GM23338 (cell line): ENCODE data around the gene PTPRA. TPM values are rescaled to one million over a fixed set of nuclear protein-coding genes. Genes with fewer than 3 reads are reported as not detected.

Experiments used
- ATAC-seq: fragments of 200-7000 bp; cut with Tn5 transposase; 3 replicates; pipeline ENCODE4 v1.9.1; 2020
- DNase-seq: peaks from one replicate; pipeline ENCODE4 v3.0.0-alpha.2; 2015; ENCODE audit warnings: low spot score
- H2AFZ ChIP-seq: fragments of 200-600 bp; sonication (generic); 2 replicates; pipeline ENCODE4 v1.8.0; 2016; ENCODE audit warnings: antibody characterized with exemption, mild to moderate bottlenecking, moderate library complexity
- H3F3A ChIP-seq: fragments of 200-600 bp; sonication (generic); replicated peaks from 2 replicates; pipeline ENCODE4 v1.8.0; 2017; ENCODE audit warnings: antibody characterized with exemption, mixed run types, low read depth
- H3K27ac ChIP-seq: fragments of 200-600 bp; sonication (generic); 2 replicates; pipeline ENCODE4 v1.6.1; 2016; ENCODE audit warnings: low read depth
- H3K27me3 ChIP-seq: fragments of 200-600 bp; sonication (generic); 2 replicates; pipeline ENCODE4 v1.8.0; 2016; ENCODE audit warnings: mild to moderate bottlenecking, mixed run types, moderate library complexity; ENCODE audit not compliant: insufficient read depth
- H3K36me3 ChIP-seq: fragments of 200-600 bp; sonication (generic); 2 replicates; pipeline ENCODE4 v1.8.0; 2016; ENCODE audit warnings: mild to moderate bottlenecking; ENCODE audit not compliant: insufficient read depth
- H3K4me1 ChIP-seq: fragments of 200-600 bp; sonication (generic); 2 replicates; pipeline ENCODE4 v1.8.0; 2016; ENCODE audit warnings: mild to moderate bottlenecking, moderate library complexity; ENCODE audit not compliant: insufficient read depth
- H3K4me2 ChIP-seq: fragments of 200-600 bp; sonication (generic); 2 replicates; pipeline ENCODE4 v1.7.1; 2017; ENCODE audit warnings: mixed run types
- H3K4me3 ChIP-seq: fragments of 200-600 bp; sonication (generic); 2 replicates; pipeline ENCODE4 v1.6.1; 2016; ENCODE audit warnings: mixed run types
- H3K79me2 ChIP-seq: fragments of 200-600 bp; sonication (generic); replicated peaks from 2 replicates; pipeline ENCODE4 v1.8.0; 2017; ENCODE audit warnings: mild to moderate bottlenecking; ENCODE audit not compliant: insufficient read depth
- H3K9me2 ChIP-seq: fragments of 200-600 bp; sonication (generic); 2 replicates; pipeline ENCODE4 v1.8.0; 2017; ENCODE audit not compliant: insufficient read depth
- H4K20me1 ChIP-seq: fragments of 200-600 bp; sonication (generic); replicated peaks from 2 replicates; pipeline ENCODE4 v1.8.0; 2017; ENCODE audit warnings: mild to moderate bottlenecking; ENCODE audit not compliant: insufficient read depth
- H3K27ac Mint-ChIP-seq: 2 replicates; pipeline ENCODE4 v1.8.0; 2020; ENCODE audit warnings: inconsistent platforms, mild to moderate bottlenecking, moderate library complexity, mixed read lengths
- H3K27me3 Mint-ChIP-seq: 3 replicates; pipeline ENCODE4 v1.8.0; 2022; ENCODE audit warnings: low read depth, mild to moderate bottlenecking, moderate library complexity, mixed read lengths, inconsistent platforms; ENCODE audit not compliant: insufficient read depth, poor library complexity
- H3K36me3 Mint-ChIP-seq: 3 replicates; pipeline ENCODE4 v1.8.0; 2021; ENCODE audit warnings: low read depth, mild to moderate bottlenecking, inconsistent platforms, moderate library complexity, mixed read lengths
- H3K4me1 Mint-ChIP-seq: 3 replicates; pipeline ENCODE4 v1.8.0; 2020; ENCODE audit warnings: mild to moderate bottlenecking, inconsistent platforms, mixed read lengths
- H3K4me3 Mint-ChIP-seq: 3 replicates; pipeline ENCODE4 v1.8.0; 2021; ENCODE audit warnings: moderate library complexity, mild to moderate bottlenecking, inconsistent platforms, mixed read lengths
- H3K9me3 Mint-ChIP-seq: 3 replicates; pipeline ENCODE4 v1.8.0; 2020; ENCODE audit warnings: moderate library complexity, mild to moderate bottlenecking, inconsistent platforms, mixed read lengths
- CREB1 ChIP-seq: fragments of 250-450 bp; sonication (Bioruptor Pico); IDR thresholded peaks from 2 replicates; pipeline ENCODE4 v1.5.0; 2020; ENCODE audit warnings: low read depth, mild to moderate bottlenecking, moderate library complexity
- EZH2 ChIP-seq: fragments of 200-600 bp; sonication (generic); IDR thresholded peaks from one replicate; pipeline ENCODE4 v1.8.0; 2017; ENCODE audit warnings: antibody characterized with exemption, mild to moderate bottlenecking, low read depth; ENCODE audit not compliant: unreplicated experiment
- JUNB ChIP-seq: IDR thresholded peaks from one replicate; pipeline ENCODE4 v1.6.1; 2016; ENCODE audit warnings: antibody characterized with exemption; ENCODE audit not compliant: unreplicated experiment
- NANOG ChIP-seq: IDR thresholded peaks from 2 replicates; pipeline ENCODE4 v1.6.1; 2016; ENCODE audit warnings: antibody characterized with exemption, borderline replicate concordance
- POLR2AphosphoS5 ChIP-seq: IDR thresholded peaks from 2 replicates; pipeline ENCODE4 v1.6.1; 2016; ENCODE audit warnings: antibody characterized with exemption, low read depth
- STAT1 ChIP-seq: IDR thresholded peaks from one replicate; pipeline ENCODE4 v1.6.1; 2016; ENCODE audit warnings: antibody characterized with exemption; ENCODE audit not compliant: unreplicated experiment
- ZNF114 ChIP-seq: fragments of 250-450 bp; sonication (Bioruptor Pico); IDR thresholded peaks from 2 replicates; pipeline ENCODE4 v1.5.0; 2020; ENCODE audit warnings: mild to moderate bottlenecking, moderate library complexity
- ZNF331 ChIP-seq: fragments of 250-450 bp; sonication (Bioruptor Pico); IDR thresholded peaks from 2 replicates; pipeline ENCODE4 v1.5.0; 2020; ENCODE audit warnings: low read depth, mild to moderate bottlenecking, moderate library complexity
- polyA plus RNA-seq: library from polyadenylated mRNA; unstranded; fragments of >200 nt; fragmentation: Nextera tagmentation; extraction: Ambion mirVana; gene quantifications from 2 replicates; pipeline ENCODE4 v1.2.1, GENCODE V29; 2016
- total RNA-seq: library from RNA; depleted of rRNA; stranded (reverse); fragments of >200 nt; shearing (Covaris generic); gene quantifications from 2 replicates; pipeline ENCODE4 v1.2.3, GENCODE V29; 2014
- TF ChIP-seq, protein P1 (sequence below): IDR thresholded peaks from one replicate; pipeline ENCODE4 v1.6.1; 2018; ENCODE audit warnings: antibody characterized with exemption; ENCODE audit not compliant: unreplicated experiment
- TF ChIP-seq, protein P2 (sequence below): IDR thresholded peaks from 2 replicates; pipeline ENCODE4 v1.6.1; 2016; ENCODE audit warnings: antibody characterized with exemption

Gene PTPRA
- total and polyA plus RNA-seq, 2 experiments from 2014 or later: 37.8 to 39.3 TPM

DNA sequence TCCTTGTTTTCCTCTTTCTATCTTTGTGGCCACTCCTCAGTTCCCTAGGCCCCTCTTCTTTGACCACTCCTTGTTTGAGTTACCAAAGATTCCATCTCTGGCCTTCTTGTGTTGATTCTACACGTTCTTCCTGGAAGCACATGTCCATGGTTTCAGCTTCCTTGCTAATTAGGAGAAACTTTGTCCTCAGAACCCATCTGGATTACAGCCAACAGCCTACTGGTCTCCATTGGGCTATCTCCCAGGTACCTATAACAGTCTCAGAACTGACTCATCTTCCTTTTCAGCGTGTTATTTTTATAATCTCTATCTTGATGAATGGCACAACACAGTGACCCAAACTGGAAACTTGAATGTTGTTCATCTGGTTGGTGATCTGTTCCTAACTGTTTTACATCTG lies 17.5 kb downstream of the PTPRA start (continued):
- TF ChIP-seq, protein P1, sequence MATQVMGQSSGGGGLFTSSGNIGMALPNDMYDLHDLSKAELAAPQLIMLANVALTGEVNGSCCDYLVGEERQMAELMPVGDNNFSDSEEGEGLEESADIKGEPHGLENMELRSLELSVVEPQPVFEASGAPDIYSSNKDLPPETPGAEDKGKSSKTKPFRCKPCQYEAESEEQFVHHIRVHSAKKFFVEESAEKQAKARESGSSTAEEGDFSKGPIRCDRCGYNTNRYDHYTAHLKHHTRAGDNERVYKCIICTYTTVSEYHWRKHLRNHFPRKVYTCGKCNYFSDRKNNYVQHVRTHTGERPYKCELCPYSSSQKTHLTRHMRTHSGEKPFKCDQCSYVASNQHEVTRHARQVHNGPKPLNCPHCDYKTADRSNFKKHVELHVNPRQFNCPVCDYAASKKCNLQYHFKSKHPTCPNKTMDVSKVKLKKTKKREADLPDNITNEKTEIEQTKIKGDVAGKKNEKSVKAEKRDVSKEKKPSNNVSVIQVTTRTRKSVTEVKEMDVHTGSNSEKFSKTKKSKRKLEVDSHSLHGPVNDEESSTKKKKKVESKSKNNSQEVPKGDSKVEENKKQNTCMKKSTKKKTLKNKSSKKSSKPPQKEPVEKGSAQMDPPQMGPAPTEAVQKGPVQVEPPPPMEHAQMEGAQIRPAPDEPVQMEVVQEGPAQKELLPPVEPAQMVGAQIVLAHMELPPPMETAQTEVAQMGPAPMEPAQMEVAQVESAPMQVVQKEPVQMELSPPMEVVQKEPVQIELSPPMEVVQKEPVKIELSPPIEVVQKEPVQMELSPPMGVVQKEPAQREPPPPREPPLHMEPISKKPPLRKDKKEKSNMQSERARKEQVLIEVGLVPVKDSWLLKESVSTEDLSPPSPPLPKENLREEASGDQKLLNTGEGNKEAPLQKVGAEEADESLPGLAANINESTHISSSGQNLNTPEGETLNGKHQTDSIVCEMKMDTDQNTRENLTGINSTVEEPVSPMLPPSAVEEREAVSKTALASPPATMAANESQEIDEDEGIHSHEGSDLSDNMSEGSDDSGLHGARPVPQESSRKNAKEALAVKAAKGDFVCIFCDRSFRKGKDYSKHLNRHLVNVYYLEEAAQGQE: no peak
- no peak for TF ChIP-seq EZH2
- TF ChIP-seq ZNF331 (CRISPR knock-in tag): no peak
- no peak for TF ChIP-seq JUNB
- TF ChIP-seq NANOG: no peak
- TF ChIP-seq, protein P2, sequence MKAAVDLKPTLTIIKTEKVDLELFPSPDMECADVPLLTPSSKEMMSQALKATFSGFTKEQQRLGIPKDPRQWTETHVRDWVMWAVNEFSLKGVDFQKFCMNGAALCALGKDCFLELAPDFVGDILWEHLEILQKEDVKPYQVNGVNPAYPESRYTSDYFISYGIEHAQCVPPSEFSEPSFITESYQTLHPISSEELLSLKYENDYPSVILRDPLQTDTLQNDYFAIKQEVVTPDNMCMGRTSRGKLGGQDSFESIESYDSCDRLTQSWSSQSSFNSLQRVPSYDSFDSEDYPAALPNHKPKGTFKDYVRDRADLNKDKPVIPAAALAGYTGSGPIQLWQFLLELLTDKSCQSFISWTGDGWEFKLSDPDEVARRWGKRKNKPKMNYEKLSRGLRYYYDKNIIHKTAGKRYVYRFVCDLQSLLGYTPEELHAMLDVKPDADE: no peak
- no peak for TF ChIP-seq POLR2AphosphoS5
- TF ChIP-seq STAT1: no peak

DNA sequence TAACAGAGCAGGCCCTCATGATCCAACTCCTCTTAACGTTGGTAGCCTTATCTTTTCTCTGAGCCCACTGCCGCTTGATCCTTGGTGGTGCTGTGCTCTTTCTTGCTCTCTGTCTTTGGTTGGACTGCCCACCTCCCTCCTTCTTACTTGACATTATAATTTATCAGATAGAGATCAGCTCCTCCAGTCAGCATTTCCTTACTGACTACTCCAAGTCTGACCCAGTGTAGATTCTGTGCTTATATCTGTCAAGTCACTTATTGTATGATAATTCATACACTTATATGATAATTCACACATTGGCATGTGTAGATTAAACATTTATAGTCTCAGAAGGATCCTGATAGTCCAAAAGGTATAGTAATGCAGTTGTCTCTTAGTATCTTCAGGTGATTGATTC lies 18.1 kb downstream of the PTPRA start:
- Histone ChIP-seq H3K4me2 (no peak overlapping the region), H3K36me3 (no peaks in the 10 kb centered on the region), H2AFZ (no peak overlapping the region), H3K4me3 (no peak overlapping the region), H3K4me1 (no peaks in the 10 kb centered on the region), H3K9me2 (no peaks in the 10 kb centered on the region), H3F3A (no peaks in the 10 kb centered on the region), H3K79me2 (peaks cover 99% of the 10 kb centered on the region), H3K27ac (no peak overlapping the region), H4K20me1 (peaks cover 40% of the 10 kb centered on the region), H3K27me3 (no peaks in the 10 kb centered on the region)
- Mint-ChIP-seq H3K4me1 (no peaks in the 10 kb centered on the region; the same call in 2 of the 3 replicates), H3K27me3 (no peaks in the 10 kb centered on the region), H3K27ac (no peak overlapping the region), H3K4me3 (no peak overlapping the region), H3K9me3 (no peaks in the 10 kb centered on the region), H3K36me3 (peaks cover 5% of the 10 kb centered on the region)
- no peak for DNase-seq
- TF ChIP-seq STAT1 (no peak), NANOG (no peak), ZNF114 (CRISPR knock-in tag) (no peak), POLR2AphosphoS5 (no peak)
- ATAC-seq: no peak

DNA sequence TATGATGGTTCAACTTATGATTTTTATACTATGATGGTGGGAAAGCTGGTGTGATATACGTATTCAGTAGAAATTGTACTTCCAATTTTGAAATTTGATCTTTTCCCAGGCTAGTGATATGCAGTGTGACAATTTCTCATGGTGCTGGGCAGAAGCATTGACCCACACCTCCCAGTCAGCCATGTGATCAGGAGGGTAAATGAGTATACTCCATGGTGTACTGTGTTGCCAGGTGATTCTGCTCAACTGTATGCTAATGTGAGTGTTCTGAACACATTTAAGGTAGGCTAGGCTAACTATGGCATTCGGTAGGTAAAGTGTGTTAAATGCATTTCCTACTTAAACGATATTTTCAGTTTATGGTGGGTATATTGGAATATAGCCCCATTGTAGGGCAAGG lies 19.1 kb downstream of the PTPRA start:
- Mint-ChIP-seq H3K4me3 (no peak overlapping the region), H3K27me3 (no peaks in the 10 kb centered on the region), H3K4me1 (no peaks in the 10 kb centered on the region), H3K27ac (no peak overlapping the region), H3K9me3 (no peaks in the 10 kb centered on the region), H3K36me3 (peaks cover 12% of the 10 kb centered on the region)
- no peaks in the 10 kb centered on the region for H3K4me1 ChIP-seq
- no peak for DNase-seq
- no peak overlapping the region for H3K4me3 ChIP-seq
- H3K36me3 ChIP-seq: no peaks in the 10 kb centered on the region
- H4K20me1 ChIP-seq: peaks cover 37% of the 10 kb centered on the region
- no peaks in the 10 kb centered on the region for H3K27me3 ChIP-seq
- no peaks in the 10 kb centered on the region for H3F3A ChIP-seq
- ATAC-seq: no peak
- H3K9me2 ChIP-seq: no peaks in the 10 kb centered on the region
- H3K27ac ChIP-seq: no peak overlapping the region
- peaks cover 99% of the 10 kb centered on the region for H3K79me2 ChIP-seq
- H2AFZ ChIP-seq: no peak overlapping the region
- H3K4me2 ChIP-seq: no peak overlapping the region
- TF ChIP-seq, protein P2: no peak
- TF ChIP-seq CREB1 (CRISPR knock-in tag) (no peak), EZH2 (no peak), ZNF114 (CRISPR knock-in tag) (no peak), ZNF331 (CRISPR knock-in tag) (no peak)
